ENCODE results near the gene TMEM18. TPM values are rescaled to one million over a fixed set of nuclear protein-coding genes. Genes with fewer than 3 reads are reported as not detected.

The TMEM18 gene
- total and polyA plus RNA-seq, 2 of the 4 experiments (the other 2 are of a cell fraction): 15.2 to 30.2 TPM

- TF ChIP-seq RCOR1 (IDR thresholded peaks at IDR 0.05; ENCODE audit: insufficient replicate concordance, low read length): no peak
Measured at GRCh38 chr2:628651-629050, 48.6 kb downstream of the TMEM18 start (continued).

DNA sequence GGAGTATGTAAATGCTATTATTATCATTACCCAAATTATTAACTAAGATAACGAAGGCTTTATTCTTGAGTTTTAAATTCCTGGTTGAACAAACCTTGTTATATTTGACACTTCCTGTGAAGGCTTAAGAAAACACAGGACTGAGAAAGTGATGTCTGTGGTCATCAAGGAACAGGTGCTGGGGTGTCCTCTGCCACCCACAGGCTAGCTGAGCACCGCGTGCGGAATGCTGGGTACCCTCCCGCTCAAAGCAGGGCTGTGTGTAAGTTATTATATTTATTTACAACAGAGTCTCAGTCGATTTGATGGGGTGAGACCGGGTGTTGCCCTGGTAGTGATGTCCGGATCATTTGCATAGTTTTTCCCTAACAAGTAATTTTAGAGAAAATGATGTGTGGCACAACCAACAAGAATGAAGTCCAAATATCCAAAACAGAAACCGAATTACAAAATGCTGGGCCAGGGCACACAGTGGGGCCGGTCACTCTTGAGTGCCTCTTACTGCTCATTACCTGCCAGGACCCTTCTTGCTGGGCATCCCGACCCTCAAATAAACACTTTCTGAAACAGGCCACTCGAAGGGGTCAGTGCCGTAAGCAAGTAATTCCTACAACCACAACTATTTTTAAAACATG is 49.2 kb downstream of the TMEM18 start:
- Histone ChIP-seq H2BK15ac (ENCODE audit: low read depth, low read length) (no peak overlapping the region), H4K91ac (ENCODE audit: insufficient read depth, low read depth, low read length) (no peak overlapping the region), H3K9me3 (ENCODE audit: control insufficient read depth, insufficient read depth, low read length) (peaks cover 4% of the 10 kb centered on the region), H3K27ac (ENCODE audit: insufficient read depth, low read length) (no peak overlapping the region), H4K20me1 (ENCODE audit: insufficient read depth, low read length) (no peaks in the 10 kb centered on the region), H4K5ac (ENCODE audit: low read depth, low read length) (no peak overlapping the region), H2AFZ (replicated peaks; ENCODE audit: low read length, poor library complexity) (no peak overlapping the region), H3K9ac (ENCODE audit: low read depth, low read length) (no peak overlapping the region), H3K36me3 (ENCODE audit: control insufficient read depth, insufficient read depth, low read length) (no peaks in the 10 kb centered on the region), H3K56ac (ENCODE audit: extremely low read depth, insufficient read depth, low read length) (no peak overlapping the region), H2AK5ac (ENCODE audit: low read depth, low read length) (no peak overlapping the region), H3K4me1 (ENCODE audit: control insufficient read depth, insufficient read depth, low read length) (no peaks in the 10 kb centered on the region), H2BK120ac (ENCODE audit: low read depth, low read length) (no peak overlapping the region), H3K4me3 (ENCODE audit: insufficient read depth, low read depth, low read length) (no peak overlapping the region), H2BK20ac (ENCODE audit: low read depth, low read length) (no peak overlapping the region), H4K8ac (ENCODE audit: low read depth in 2 of 2, low read length in 2 of 2) (no peak overlapping the region), H3K4me2 (ENCODE audit: low read depth, low read length) (no peak overlapping the region), H3K4ac (ENCODE audit: low read depth, low read length) (no peak overlapping the region), H3K18ac (ENCODE audit: low read depth, low read length) (no peak overlapping the region), H3K23ac (ENCODE audit: low read depth, low read length) (no peak overlapping the region), H3K27me3 (ENCODE audit: control insufficient read depth, insufficient read depth, low read length) (no peaks in the 10 kb centered on the region), H2BK5ac (ENCODE audit: low read depth, low read length, poor library complexity, severe bottlenecking) (no peak overlapping the region), H3K79me1 (ENCODE audit: low read depth in 1 of 2, low read length in 2 of 2) (no peaks in the 10 kb centered on the region), H2AK9ac (replicated peaks; ENCODE audit: low read depth, low read length, poor library complexity) (no peak overlapping the region), H3K14ac (replicated peaks; ENCODE audit: low read depth, low read length) (no peak overlapping the region), H3K9me1 (ENCODE audit: insufficient read depth, low read length) (no peaks in the 10 kb centered on the region)
- WGBS, 2 experiments (ENCODE audit: extremely low coverage in 2 of 2, insufficient read length in 1 of 2): 80% methylated on average over 1 of the region's 13 CpGs; no CpG with 5 or more reads in 1 of the 2 experiments
- dilution Hi-C loops (cut with HindIII; ENCODE audit: low sequenced_read_pairs, unreplicated experiment) (no loop called here), in situ Hi-C loops (cut with MboI; ENCODE audit: low sequenced_read_pairs) (no loop called here), intact Hi-C loops (cut with micrococcal nuclease) (no loop called here)
- no TSS peak for BruUV-seq (replicated peaks)
- ChIA-PET CTCF (no interaction called here), POLR2A (ENCODE audit: unreplicated experiment) (no interaction called here)
- ATAC-seq (ENCODE audit: low read depth): no peak
- TF ChIP-seq SMC3 (IDR thresholded peaks at IDR 0.05; ENCODE audit: low read depth, low read length) (no peak), NFE2L2 (IDR thresholded peaks at IDR 0.05; ENCODE audit: low read depth, low read length) (no peak), POLR2A (IDR thresholded peaks at IDR 0.05; ENCODE audit: low read depth, low read length) (no peak), RAD21 (IDR thresholded peaks at IDR 0.05; ENCODE audit: low read length) (no peak)
- DNase-seq: no peak

Data from IMR-90 (cell line).